Peyer's patch (tissue), 4 donors: Measurements from ENCODE around the gene ITGA11. TPM values are rescaled to one million over a fixed set of nuclear protein-coding genes. Genes with fewer than 3 reads are reported as not detected.

Experiments
- DNase-seq, 3 donors: peaks; one replicate each; pipeline ENCODE4 v3.0.0-alpha.2; 2017 to 2019
- H3K27ac ChIP-seq, 4 donors: fragments of 200-600 bp; sonication (generic); one replicate each; pipeline ENCODE4 v1.5.1; 2016 to 2019
- H3K27me3 ChIP-seq, 2 donors: fragments of 200-600 bp; sonication (generic); one replicate each; pipeline ENCODE4 v1.5.1; 2019
- H3K36me3 ChIP-seq, 3 donors: fragments of 200-600 bp; sonication (generic); one replicate each; pipeline ENCODE4 v1.5.1; 2016 to 2019
- H3K4me1 ChIP-seq, 4 donors: fragments of 200-600 bp; sonication (generic); one replicate each; pipeline ENCODE4 v1.5.1; 2016 to 2019
- H3K4me3 ChIP-seq, 4 donors: fragments of 200-600 bp; sonication (generic); 1 replicate in 3 of 4; 2 replicates in 1 of 4; pipeline ENCODE4 v1.5.1; 2016 to 2019; ENCODE audit warnings: mild to moderate bottlenecking in 1 of 4
- H3K9me3 ChIP-seq, 4 donors: fragments of 200-600 bp; sonication (generic); one replicate each; pipeline ENCODE4 v1.5.1; 2016 to 2019; ENCODE audit warnings: mild to moderate bottlenecking in 1 of 4
- POLR2A ChIP-seq, 2 donors: fragments of 450-650 bp; IDR thresholded peaks; one replicate each; pipeline ENCODE4 v1.5.1; 2017; ENCODE audit warnings: antibody characterized with exemption in 2 of 2, mild to moderate bottlenecking in 2 of 2, moderate library complexity in 2 of 2
- total RNA-seq, 4 donors: library from RNA; depleted of rRNA; stranded (reverse); fragments of >200 nt; gene quantifications; one replicate each; pipeline ENCODE4 v1.1.0, GENCODE V29; 2016
- TF ChIP-seq, protein P1 (sequence below), 6 experiments: fragments of 450-650 bp in 4 of 6; fragments of 200-600 bp in 2 of 6; sonication (generic) in 1 of 6; IDR thresholded peaks; one replicate each; pipeline ENCODE4 v1.5.1; 2017 to 2019; ENCODE audit warnings: antibody characterized with exemption in 6 of 6, mild to moderate bottlenecking in 3 of 6, moderate library complexity in 1 of 6

Gene ITGA11
- total RNA-seq, 4 donors from 2014 or later = 0.88 to 24.8 (median 2.6) TPM

DNA sequence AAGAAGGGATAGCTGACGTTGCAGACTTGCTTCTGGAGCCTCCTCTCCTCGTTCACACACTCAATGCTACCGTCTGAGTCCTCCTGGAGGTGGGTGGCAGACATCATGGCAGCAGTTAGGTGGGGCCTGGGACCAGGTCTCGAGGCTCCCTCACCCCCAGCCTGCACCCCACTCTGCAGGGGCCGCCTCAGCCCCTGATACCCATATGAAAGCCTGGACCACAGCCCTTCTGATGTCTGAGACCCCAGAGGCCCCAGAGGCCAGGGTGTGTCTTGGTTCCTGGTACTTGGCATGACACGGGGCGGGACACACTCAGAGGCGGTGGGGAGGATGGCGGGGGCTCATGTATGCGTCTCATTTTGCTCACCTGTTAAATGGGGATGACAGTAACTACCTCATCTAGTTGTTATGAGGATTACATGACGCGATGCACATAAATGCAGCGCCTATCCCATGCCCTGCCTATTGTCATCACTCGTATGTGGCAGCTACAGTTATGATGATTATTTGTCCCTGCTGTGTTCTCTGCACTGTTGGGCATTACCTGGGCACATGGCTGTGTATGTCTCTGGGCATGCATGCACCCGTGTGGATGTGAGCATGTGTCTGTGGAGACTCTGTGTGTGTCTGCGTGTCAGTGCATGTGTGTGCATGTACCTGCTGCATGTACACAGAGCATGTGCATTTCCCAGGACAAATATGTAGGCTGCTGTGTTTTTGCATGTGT is 114.5 kb downstream of the ITGA11 start:
- no peak for TF ChIP-seq POLR2A (IDR thresholded peaks at IDR 0.05)
- TF ChIP-seq, protein P1, sequence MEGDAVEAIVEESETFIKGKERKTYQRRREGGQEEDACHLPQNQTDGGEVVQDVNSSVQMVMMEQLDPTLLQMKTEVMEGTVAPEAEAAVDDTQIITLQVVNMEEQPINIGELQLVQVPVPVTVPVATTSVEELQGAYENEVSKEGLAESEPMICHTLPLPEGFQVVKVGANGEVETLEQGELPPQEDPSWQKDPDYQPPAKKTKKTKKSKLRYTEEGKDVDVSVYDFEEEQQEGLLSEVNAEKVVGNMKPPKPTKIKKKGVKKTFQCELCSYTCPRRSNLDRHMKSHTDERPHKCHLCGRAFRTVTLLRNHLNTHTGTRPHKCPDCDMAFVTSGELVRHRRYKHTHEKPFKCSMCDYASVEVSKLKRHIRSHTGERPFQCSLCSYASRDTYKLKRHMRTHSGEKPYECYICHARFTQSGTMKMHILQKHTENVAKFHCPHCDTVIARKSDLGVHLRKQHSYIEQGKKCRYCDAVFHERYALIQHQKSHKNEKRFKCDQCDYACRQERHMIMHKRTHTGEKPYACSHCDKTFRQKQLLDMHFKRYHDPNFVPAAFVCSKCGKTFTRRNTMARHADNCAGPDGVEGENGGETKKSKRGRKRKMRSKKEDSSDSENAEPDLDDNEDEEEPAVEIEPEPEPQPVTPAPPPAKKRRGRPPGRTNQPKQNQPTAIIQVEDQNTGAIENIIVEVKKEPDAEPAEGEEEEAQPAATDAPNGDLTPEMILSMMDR (IDR thresholded peaks at IDR 0.05) = no peak
- peak in 2 of 3 donors; percentile 22 for DNase-seq

DNA sequence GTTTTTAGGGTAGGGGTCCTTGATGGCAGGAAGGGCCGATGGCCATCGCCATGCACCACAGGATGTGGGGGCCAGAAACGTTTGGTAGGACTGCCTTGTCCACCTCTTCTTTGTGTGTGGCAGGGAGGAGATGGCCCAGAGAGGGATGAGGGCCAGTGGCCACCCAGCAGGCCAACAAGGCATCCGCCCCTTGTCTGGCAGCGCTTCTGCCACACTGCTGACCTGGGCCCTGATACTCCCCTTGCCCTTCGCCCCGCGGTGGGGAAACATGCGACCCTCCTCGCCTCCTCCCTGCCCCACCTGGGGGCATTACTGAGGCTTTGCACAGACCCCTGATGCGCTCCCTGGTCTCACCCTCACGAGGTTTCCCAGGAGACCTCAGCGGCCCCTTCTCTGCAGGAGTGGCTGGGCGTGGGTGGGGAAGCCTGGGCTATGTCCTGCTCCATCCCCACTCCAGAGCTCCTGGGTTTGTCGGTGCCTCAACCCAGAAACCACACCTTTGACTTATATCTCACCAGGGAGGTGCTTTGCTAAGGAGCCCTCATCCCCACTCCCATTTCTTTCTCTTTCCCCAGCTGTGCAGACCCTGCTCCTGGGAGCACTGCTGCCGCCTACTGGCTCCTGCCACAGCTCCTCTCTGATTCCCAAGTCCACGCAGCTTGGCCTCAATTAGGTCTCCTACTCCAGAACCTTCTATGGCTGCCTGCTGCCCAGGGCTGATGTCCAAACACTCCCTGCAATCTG is 115.7 kb downstream of the ITGA11 start:
- no peaks in the 10 kb centered on the region for H3K36me3 ChIP-seq
- no peak overlapping the region for H3K27ac ChIP-seq
- H3K4me1 ChIP-seq = no peaks in the 10 kb centered on the region
- no peaks in the 10 kb centered on the region for H3K27me3 ChIP-seq
- peak in 2 of 3 donors; percentile 46 to 50 for DNase-seq
- no peak overlapping the region for H3K4me3 ChIP-seq
- no peaks in the 10 kb centered on the region for H3K9me3 ChIP-seq
- TF ChIP-seq POLR2A (IDR thresholded peaks at IDR 0.05) = no peak
- TF ChIP-seq, protein P1 (IDR thresholded peaks at IDR 0.05) = peak in 4 of 6 experiments; percentile 6 to 36 (median 22)

More for the DNA sequence above, 114.5 kb downstream of the ITGA11 start:
- Histone ChIP-seq H3K27me3 (no peaks in the 10 kb centered on the region), H3K4me3 (no peak overlapping the region), H3K27ac (no peak overlapping the region), H3K36me3 (no peaks in the 10 kb centered on the region), H3K4me1 (no peaks in the 10 kb centered on the region), H3K9me3 (no peaks in the 10 kb centered on the region)

DNA sequence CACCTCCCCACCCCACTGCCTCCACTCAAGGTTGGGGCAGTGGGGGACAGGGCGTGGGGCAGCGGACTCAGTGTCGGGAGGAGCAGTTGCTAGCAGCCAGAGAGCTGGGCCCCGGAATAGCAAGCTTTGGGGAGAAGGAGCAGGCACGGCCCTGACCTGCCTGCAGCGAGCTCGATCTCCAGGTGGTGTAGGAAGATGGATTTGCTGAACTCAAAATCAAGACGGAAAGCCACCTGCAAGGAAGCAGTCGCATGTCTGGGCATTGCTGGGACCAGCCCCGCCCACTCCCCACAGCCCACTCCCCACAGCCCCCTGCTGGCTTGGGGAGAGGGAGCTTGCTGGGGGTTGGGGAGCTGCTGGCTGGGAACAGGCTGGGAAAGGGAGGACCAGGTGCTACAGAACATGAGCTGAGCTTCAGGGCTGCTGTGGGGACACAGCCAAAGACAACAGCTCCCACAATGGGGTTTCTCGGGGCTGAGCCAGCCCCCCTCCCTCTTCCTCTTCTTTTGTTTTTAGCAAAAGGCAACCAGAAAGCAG is 116.4 kb downstream of the ITGA11 start:
- Histone ChIP-seq H3K4me1 (no peaks in the 10 kb centered on the region), H3K36me3 (no peaks in the 10 kb centered on the region), H3K9me3 (no peaks in the 10 kb centered on the region), H3K27me3 (no peaks in the 10 kb centered on the region), H3K4me3 (no peak overlapping the region), H3K27ac (no peak overlapping the region)
- TF ChIP-seq, protein P1 (IDR thresholded peaks at IDR 0.05) = no peak
- no peak for TF ChIP-seq POLR2A (IDR thresholded peaks at IDR 0.05)
- DNase-seq = peak in 2 of 3 donors; percentile 25 to 26

DNA sequence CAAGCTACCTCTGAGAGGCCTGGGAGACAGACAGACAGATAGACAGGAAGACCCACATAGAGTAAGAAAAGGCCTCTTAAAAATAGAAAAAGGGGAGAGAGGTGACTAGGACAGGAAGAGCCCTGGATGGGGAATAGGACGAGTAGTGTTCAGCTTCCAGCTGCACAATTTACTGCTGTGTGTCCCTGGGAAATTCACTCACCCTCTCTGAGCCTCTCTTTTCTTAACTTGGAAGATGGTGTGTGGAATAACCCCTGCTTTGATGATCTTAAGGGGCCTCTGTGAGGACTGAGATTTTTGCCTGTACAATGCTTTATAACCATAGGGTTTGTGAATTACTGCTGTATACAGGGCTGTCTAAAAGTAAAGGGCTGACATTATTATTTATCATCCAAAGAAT is 116.9 kb downstream of the ITGA11 start:
- Histone ChIP-seq H3K27ac (no peak overlapping the region), H3K27me3 (no peaks in the 10 kb centered on the region), H3K4me3 (no peak overlapping the region), H3K9me3 (no peaks in the 10 kb centered on the region), H3K4me1 (no peaks in the 10 kb centered on the region), H3K36me3 (no peaks in the 10 kb centered on the region)
- DNase-seq = no peak
- TF ChIP-seq, protein P1 (IDR thresholded peaks at IDR 0.05) = no peak
- no peak for TF ChIP-seq POLR2A (IDR thresholded peaks at IDR 0.05)

DNA sequence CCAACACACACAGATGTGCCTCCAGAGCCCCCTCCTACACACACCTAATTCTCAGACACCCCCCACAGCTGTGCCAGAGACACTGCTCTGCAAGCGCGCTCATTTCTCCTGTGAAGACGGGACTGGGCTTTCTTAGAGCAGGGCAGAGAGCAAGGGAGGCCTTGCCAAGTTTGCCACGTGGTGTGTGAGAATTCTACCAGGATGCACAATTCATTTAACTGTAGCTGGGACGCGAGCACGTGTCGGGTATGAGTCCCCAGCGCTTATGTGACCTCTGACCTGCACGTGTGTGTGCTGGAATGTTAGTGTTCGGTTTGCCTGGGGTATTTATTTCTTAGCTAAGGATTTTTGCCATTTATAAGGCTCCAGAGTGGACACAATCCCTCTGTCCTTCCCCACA is 117.4 kb downstream of the ITGA11 start:
- H3K27ac ChIP-seq = no peak overlapping the region
- TF ChIP-seq, protein P1 (IDR thresholded peaks at IDR 0.05) = no peak
- TF ChIP-seq POLR2A (IDR thresholded peaks at IDR 0.05) = no peak
- H3K4me1 ChIP-seq = no peaks in the 10 kb centered on the region
- no peaks in the 10 kb centered on the region for H3K9me3 ChIP-seq
- peak in 2 of 3 donors; percentile 31 to 38 for DNase-seq
- H3K27me3 ChIP-seq = no peaks in the 10 kb centered on the region
- H3K36me3 ChIP-seq = no peaks in the 10 kb centered on the region
- H3K4me3 ChIP-seq = no peak overlapping the region
